HPDE6-E6E7 (cell line): Measurements from ENCODE around the gene PRPH.
"Not testable (repeated sequence)": the region's sequence is repeated elsewhere in the genome, so short reads cannot be mapped to it uniquely, and the experiment has no call there.

ENCODE experiments used
- DNase-seq: peaks from one replicate; pipeline ENCODE4 v3.0.0; 2011; ENCODE audit warnings: missing footprints; ENCODE audit errors: extremely low spot score

Gene PRPH

DNA sequence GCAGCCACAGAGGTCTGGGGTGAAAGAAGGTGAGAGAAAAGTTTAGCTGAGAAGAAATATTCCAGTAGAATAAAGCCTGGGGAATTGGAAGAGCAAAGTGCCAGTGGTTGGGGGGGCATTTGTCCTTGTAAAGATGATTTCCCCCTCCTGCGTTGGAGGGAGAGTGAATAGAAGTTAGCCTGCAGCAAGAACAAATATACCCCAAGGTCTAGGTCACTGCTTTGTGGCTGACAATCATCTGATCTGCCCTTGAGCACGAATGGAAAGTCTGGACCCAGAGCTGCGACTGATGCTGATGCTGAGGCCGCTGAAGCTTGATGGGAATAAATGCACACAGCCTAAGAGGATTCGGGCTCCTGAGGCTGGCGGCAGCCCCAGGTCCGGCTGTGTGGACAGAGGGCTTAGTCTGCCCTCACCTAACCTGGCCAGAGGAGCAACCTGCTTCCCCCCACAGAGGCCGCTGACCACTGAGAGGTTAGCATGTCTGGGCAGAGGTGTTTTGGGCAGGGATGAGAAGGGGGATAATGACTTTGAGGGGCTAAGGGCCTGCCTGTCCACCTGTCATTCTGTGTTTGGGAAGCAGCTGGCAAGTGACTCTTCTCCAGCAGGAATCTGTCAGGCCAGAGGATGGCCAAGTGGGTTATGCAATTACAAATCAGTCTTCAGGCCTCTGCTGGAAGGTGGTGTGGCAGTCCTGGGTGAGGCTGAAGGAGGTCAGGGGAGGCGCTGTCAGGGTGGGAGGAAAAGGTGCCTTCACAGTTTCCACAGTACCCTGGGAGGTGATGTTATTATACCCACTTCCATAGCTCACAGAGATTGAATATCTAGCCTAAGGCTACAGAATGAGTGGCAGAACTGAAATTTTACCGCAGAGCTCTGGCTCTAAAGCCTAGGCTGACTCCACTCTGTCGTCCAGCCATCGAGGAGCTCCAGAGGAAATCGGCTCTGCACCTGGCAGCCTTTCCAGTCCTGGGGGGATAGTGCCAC is 18.4 kb upstream of the PRPH start:
- DNase-seq: no peak

DNA sequence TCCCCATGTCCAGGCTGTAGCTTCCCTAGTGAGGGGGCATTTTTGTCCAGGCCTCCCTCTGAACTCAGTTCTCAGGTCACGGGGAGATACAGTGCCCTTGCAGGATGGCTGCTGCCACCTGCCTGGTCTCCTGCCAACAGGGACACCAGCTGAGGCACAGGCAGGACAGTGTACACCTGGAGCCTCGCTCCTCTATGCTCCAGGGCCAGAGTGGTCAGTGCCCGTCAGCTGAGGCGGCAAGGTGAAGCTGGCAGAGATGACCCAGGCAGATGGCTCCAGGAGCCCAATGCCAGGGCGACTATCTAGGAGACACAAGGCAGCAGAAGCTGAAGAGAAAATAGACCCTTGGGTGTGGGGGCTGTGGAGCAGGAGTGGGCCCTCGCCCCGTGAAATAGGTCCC is 17.5 kb upstream of the PRPH start:
- no peak for DNase-seq

DNA sequence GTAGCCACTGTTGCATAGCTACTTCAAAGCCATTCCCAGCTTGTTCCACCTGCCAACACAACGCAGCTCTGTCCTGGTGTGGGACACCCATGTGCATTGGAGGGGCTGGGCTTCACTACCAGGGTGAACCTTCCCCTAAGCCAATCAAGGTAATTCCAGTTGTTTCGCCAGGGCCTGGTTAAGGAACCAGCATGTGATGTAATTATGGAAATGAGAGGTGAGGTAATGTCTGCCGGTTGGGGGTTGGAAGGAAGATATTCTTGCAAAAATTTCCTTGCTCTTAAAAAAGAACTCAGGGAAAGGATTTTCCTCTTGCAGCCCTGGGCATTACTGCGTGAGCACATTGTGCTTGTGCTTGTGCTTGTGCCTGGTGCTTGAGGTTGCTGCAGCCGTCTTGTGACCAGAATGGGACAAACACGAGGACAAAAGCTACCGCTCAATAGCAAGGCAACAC is 15.2 kb upstream of the PRPH start:
- DNase-seq: no peak

DNA sequence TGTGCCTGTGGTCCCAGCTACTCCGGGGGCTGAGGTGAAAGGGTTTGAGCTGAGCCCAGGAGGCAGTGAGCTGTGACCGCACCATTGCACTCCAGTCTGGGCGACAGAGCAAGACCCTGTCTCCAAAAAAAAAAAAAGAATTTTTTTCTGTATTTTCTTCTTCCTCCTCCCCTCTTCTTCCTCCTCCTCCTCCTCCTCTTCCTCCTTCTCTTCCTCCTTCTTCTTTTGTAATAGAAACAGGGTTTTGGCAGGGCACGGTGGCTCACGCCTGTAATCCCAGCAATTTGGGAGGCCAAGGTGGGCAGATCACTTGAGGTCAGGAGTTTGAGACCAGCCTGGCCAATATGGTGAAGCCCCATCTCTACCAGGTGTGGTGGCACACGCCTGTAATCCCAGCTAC is 14.4 kb upstream of the PRPH start:
- not testable (repeated sequence) for DNase-seq

DNA sequence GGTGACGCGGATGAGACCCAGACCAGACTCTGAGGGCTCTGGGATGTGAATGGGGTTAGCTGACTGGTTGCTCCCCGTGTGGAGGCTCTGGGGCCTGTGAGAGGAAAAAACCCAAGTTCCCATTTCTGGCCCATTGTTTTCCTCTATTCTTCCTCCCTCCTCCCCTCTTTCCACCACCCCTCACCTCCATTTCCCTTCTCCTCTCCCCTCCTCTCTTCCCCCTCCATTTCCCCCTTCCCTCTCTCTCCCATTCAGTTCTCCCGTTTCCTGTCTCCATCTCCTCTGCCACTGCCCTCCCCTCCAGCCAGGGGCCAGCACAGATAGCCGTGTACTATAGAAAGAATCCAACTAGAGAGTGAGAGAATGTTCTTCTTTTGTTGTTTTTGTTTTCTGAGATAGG is 12.6 kb upstream of the PRPH start:
- no peak for DNase-seq

DNA sequence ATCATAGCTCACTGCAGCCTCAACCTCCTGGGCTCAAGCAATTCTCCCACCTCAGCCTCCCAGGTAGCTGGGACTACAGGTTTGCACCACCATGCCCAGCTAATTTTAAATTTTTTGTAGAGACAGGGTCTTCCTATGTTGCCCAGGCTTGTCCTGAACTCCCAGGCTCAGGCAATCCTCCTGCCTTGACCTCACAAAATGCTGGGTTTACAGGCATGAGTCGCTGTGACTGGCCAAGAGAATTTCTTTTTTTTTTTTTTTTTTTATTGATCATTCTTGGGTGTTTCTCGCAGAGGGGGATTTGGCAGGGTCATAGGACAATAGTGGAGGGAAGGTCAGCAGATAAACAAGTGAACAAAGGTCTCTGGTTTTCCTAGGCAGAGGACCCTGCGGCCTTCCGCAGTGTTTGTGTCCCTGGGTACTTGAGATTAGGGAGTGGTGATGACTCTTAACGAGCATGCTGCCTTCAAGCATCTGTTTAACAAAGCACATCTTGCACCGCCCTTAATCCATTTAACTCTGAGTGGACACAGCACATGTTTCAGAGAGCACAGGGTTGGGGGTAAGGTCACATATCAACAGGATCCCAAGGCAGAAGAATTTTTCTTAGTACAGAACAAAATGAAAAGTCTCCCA is 12.1 kb upstream of the PRPH start:
- not testable (repeated sequence) for DNase-seq

DNA sequence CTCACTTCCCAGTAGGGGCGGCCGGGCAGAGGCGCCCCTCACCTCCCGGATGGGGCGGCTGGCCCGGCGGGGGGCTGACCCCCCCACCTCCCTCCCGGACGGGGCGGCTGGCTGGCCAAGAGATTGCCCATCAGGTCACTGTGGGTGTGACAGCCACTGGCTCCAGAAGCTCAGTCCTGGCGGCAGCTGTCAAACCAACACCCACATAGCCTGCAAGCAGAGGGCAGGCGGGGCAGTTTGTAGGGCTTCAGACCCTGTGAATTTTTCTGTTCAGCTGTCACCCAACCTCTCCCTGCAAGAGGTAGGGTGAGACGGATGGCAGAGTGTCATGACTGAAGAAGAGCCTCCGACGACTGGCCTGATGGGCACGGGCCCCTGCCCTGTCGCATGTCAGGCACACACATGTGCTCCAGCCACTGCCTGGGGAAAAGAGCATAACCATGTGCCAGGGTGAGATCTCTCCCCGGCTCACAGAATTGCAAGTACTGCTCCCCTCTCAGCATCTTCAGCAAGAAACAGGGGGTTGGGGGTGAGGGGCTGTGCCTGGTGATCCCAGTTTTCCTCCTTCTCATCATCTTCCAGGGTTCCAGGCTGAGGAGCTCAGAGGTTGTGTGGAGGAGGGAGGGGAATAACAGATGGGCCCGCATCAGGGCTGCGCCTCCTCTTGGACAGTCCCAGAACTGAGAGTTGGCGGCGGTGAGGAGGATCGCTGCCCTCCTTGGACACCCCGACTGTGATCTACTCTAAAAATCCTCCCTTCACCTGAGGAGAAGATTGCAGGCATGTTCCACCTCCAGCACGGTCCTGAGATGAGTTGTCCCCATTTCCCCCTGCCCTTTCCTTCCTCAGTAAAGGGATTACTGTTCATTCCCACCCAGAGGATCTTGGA is 11.2 kb upstream of the PRPH start:
- no peak for DNase-seq

DNA sequence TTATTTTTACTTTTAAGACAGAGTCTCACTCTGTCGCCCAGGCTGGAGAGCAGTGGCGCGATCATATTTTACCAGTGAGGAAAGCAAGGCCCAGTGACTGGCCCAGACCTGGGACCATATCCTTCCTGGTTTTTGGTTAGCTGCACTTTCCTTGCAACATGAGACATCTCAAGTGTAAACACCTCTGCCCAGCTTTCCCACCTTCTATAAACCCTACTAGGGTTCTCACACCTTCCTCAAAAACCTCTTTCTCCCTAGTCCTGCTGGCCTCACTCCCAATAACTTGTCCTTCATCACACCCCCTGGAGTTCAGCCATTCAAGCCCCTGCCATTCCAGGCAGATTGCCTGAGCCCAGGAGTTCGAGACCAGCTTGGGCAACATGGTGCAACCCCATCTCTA is 10.3 kb upstream of the PRPH start:
- no peak for DNase-seq

DNA sequence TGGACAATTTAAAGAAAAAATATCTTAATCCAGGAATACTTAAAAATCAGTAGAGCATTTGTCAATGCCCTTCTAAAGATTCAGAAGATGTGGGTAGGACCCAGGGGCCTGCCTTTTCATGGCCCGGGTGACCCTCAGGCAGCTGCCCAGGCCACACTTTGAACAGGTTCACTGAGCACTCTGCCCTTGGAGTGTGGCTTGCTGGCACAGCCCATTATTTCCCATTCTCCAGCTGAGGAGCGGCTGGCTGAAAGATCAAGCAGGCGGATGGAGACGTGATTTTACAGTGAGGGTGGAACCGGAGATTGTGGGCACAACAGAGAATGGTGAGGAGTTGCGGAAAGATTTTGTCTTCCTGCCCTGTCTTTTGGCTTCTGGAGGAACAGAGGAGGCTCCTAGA is 7.1 kb upstream of the PRPH start:
- DNase-seq: no peak

DNA sequence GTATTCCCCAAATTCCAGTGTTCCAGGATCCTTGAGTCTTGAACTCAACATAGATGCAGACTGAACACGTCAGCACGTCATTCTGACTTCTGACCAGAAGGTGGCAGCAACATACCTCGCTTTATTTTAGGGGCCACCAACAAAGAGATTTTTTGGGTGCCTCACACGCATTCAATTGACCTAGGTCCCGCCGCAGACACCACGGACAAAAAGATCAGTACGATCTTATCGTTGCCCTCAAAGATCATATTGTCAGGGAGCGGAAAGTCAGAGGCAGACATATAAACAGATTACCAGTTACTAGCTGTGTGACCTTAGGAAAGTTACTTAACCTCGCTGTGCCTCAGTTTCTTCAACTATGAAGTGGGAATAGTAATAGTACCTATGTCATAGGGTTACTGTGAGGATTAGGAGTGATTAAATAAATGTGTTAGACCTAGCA is 6.5 kb upstream of the PRPH start:
- DNase-seq: no peak

DNA sequence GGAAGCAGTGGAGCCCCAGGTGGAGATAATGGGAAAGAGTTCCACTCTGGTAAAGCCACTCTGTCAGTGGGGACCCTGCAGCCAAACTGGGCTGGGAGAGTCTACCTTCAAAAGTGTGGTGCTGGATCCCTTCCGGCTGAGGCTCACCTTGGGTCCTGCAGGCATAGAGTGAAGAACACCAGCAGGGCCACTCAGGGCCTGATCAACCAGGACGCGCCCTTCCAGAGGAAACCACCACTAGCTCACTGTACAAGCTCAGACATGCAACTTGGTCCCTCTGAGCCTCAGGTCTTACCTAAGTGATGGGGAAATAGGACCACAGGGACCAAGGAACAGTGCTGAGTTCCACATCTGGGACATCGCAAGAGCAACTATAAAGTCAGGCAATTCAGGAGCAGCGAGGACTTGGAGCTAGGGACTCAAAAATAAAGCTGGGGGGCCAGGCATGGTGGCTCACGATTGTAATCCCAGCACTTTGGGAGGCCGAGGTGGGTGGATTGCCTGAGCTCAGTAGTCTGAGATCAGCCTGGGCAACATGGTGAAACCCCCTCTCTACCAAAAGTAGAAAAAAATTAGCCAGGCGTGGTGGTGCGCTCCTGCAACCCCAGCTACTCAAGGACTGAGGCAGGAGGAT is 5.9 kb upstream of the PRPH start:
- peak; percentile 77 for DNase-seq

DNA sequence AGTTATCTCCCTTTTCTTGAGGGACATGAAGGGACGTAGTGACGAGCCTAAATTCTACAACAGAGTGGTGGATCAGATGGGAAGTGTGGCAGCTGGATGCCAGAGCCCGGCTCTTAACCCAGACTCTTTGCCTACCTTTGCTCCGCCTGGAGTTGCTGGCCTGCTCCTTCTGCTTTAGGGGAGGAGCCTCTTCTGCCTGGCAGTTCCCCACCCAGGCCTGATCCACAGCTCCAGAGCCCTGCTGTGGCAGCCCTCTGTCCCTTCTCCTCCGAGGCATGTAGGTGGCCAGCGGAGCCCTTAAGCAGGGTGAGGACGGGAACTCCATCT is 2.3 kb upstream of the PRPH start:
- DNase-seq: no peak

DNA sequence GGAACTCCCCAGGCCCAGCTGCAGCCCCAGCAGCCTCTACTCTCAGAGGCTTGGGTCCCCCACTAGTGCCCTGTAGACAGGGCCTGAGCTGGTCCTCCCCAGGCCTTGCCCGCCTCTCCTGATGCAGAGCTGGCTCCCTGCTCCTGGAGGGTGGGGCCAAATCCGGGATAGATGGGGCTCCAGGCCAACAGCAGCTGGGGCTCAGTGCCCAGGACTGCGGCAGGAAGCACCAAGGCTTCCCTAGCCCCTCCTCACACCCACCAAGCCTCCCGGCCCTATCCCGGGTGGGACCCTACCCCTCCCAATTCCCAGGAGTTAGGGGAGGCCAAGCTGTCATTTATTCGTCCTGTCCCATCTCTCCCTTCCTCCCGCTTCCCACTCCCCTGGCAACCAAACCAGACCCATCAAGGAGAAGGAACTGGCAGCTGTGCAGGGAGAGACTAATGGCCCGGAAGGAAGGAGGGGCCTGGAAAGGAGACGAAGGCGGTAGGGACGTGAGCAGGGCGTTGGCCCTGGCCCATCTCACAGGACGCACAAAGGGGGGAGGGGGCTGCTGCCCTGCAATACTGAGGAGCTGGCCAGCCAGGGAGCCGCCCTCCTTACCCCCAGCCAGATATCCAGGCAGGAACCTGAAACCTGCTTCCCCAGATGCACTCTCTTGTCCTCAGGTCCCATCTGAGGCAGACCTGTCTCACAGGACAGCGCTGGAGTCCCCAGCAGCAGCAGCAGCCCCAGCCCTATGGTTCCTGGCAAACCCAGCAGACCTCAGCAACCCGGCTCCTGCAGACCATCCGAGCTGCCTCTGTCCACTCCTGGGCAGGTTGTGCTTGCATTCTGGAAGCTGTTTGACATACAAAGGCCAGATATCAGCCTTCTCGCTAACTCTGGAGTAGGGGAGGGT is 1.6 kb upstream of the PRPH start:
- DNase-seq: no peak

DNA sequence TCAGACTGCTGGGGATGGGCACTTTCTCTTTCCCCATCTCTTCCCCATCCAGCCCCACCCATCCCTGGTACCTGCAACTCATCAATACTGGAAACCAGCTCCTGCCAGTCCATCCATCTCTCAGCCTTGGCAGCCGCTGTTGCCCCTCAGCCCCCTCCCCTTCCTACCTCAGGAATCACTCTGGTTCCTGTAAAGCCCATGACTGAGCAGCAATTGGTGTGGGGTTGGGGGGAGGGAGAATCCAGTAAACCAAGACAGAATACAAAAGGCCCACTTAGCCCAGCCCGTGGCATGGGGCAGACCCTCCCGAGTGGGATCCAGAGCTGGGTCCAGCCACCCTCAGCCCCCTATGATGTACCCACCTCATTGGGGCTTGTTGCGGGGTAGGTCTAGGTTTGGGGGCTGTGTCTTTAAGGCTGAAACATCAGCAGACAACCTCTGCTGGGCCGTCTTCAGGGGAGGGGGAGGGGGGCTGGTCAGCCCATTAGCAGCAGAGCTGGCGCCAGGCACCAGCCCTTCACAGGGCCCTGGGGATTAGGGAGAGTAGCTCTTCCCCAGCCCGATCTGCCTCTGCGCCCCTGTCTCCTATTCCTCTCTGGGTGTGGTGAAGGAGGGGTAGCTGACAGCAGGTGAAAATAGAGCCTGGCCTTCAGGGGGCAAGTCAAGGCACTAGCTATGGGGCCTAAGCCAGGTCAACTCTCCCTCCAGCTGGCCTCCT is 702 bp upstream of the PRPH start:
- no peak for DNase-seq

DNA sequence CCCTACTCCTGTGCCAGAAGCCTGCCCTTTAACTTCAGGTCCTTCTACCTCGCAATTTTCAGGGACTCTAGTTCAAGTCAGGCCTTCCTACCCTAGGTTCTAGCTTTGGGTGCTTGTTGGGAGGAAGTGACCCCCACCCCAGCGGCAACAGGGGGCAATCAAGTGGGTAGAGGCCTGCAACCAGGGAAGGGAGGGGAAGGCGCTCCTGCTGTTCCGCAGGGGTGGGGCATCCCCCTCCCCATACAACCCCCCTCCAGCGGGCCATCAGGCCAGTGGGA is 204 bp upstream of the PRPH start:
- DNase-seq: no peak

DNA sequence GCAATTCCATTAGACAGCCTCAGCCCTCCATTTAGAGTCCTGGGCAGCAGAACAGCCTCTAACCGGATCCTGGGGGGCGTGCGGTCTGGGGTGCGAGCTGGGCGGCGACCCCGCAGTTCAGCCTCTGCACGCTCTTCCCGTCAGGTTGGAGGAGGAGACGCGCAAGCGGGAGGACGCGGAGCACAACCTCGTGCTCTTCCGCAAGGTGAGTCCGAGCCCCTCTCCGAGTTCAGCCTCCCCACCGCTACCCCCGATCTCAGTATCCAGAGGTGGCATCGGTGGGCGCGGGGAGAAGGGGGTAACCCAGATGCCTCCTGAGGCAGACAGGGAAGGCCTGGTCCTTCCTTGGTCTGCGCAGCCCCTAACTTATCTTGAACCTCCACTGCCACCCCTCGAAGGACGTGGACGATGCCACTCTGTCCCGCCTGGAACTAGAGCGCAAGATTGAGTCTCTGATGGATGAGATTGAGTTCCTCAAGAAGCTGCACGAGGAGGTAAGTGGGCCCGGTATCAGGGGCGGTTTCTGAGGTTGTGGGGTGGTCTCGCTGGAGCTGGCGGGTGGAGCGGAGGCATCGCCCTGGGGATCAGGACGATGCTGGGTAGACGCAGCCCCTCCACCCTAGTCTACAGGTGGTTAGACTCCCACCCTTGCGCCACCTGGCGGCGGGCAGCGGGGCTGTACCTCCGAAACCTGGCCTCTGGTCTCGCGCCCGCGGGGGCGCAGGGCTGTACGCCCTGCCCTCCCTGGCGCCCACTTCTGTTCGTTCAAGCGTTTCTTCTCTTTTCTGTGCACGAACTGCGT is 1.3 kb downstream of the PRPH start:
- no peak for DNase-seq

DNA sequence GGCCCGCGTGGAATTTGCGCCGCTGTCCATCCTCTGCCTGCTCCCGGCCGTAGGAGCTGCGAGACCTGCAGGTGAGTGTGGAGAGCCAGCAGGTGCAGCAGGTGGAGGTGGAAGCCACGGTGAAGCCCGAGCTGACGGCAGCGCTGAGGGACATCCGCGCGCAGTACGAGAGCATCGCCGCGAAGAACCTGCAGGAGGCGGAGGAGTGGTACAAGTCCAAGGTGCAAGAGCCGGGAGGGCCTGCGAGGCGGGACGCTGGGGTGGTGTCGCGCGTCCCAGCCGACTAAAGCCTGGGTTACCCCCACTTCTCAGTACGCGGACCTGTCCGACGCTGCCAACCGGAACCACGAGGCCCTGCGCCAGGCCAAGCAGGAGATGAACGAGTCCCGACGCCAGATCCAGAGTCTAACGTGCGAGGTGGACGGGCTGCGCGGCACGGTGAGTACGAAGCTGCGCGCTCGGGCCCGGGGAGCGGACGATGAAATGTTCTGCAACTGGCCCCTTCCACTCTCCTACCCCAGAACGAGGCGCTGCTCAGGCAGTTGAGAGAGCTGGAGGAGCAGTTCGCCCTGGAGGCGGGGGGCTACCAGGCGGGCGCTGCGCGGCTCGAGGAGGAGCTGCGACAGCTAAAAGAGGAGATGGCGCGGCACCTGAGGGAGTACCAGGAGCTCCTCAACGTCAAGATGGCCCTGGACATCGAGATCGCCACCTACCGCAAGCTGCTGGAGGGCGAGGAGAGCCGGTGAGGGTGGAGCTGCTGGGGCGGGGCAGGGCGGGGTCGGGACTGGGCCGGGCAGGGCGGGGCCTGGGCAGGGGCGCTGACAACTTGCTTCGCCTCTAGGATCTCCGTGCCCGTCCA is 2.1 kb downstream of the PRPH start:
- no peak for DNase-seq

DNA sequence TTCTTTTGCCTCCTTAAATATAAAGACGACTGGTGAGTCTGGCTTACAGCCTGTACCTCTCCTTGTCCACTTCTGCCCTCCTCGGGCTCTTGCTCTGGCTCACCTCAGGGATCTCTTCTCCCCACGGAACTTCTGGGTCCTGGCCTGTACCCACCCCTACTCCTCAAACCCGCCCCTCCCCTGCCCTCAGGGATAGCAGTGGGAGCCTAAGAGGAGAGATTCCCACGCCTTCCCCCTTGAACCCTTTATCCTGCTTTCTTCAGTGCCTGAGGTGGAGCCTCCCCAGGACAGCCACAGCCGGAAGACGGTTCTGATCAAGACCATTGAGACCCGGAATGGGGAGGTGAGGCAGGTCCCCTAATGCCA is 2.7 kb downstream of the PRPH start:
- DNase-seq: no peak

DNA sequence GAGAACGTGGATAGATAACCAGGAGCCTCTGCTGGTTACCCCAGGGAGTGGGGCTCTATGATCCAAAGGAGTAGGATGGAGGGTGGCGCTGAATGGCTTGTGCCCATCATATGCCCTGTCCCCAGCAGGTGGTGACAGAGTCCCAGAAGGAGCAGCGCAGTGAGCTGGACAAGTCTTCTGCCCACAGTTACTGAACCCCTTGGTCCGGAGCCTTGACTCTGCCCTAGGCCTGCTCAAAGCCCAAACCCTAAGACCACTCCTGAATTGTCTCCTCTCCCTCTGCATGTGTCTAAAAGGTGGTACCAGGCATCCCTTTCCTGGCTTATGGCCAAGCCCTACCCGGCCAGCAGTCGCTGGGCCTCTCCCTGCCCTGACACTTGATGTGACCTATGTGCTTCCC is 3.2 kb downstream of the PRPH start:
- no peak for DNase-seq
